HepG2 (cell line): Measurements from ENCODE around the gene STK24. TPM values are rescaled to one million over a fixed set of nuclear protein-coding genes. Genes with fewer than 3 reads are reported as not detected.
"Not testable (repeated sequence)": the region's sequence is repeated elsewhere in the genome, so short reads cannot be mapped to it uniquely, and the experiment has no call there.

Experiments
- EP300 ChIP-seq, 3 experiments: sonication (generic) in 1 of 3; formaldehyde crosslinking in 1 of 3; IDR thresholded peaks; 2 replicates each; pipeline versions ENCODE4 v1.5.1 to v1.6.1; 2011 to 2020; ENCODE audit warnings: low read depth in 2 of 3, low read length in 2 of 3, borderline replicate concordance in 1 of 3, improper control_type of control experiment in 1 of 3, mild to moderate bottlenecking in 1 of 3, missing genetic modification reagents in 1 of 3, moderate library complexity in 1 of 3
- FOXJ3 ChIP-seq: sonication (generic); formaldehyde crosslinking; IDR thresholded peaks from 2 replicates; pipeline ENCODE4 v1.4.0; 2020; ENCODE audit warnings: missing genetic modification reagents, mild to moderate bottlenecking, borderline replicate concordance
- JUN ChIP-seq: sonication (generic); formaldehyde crosslinking; IDR thresholded peaks from 2 replicates; pipeline ENCODE4 v1.4.0; 2020; ENCODE audit warnings: mild to moderate bottlenecking, missing genetic modification reagents
- MAZ ChIP-seq, 2 experiments: sonication (generic) in 1 of 2; formaldehyde crosslinking in 1 of 2; IDR thresholded peaks; 2 replicates each; pipeline versions ENCODE4 v1.5.0 to v1.6.1; 2012 to 2020; ENCODE audit warnings: low read depth in 2 of 2, mild to moderate bottlenecking in 2 of 2, borderline replicate concordance in 1 of 2, improper control_type of control experiment in 1 of 2, low read length in 1 of 2, missing genetic modification reagents in 1 of 2, moderate library complexity in 1 of 2
- NCOA2 ChIP-seq: sonication (generic); formaldehyde crosslinking; IDR thresholded peaks from 2 replicates; pipeline ENCODE4 v1.8.0; 2022; ENCODE audit warnings: inconsistent platforms
- PHF5A ChIP-seq: IDR thresholded peaks from one replicate; pipeline ENCODE4 v1.6.1; 2018; ENCODE audit warnings: low read depth, missing genetic modification reagents; ENCODE audit not compliant: unreplicated experiment
- POGZ ChIP-seq: sonication (generic); formaldehyde crosslinking; IDR thresholded peaks from 2 replicates; pipeline ENCODE4 v1.4.0; 2020; ENCODE audit warnings: mild to moderate bottlenecking, missing genetic modification reagents
- THAP11 ChIP-seq: IDR thresholded peaks from 2 replicates; pipeline ENCODE4 v1.6.1; 2016; ENCODE audit warnings: missing biosample characterization, missing genetic modification reagents
- UBTF ChIP-seq: sonication (generic); formaldehyde crosslinking; IDR thresholded peaks from 2 replicates; pipeline ENCODE4 v1.4.0; 2020; ENCODE audit warnings: mild to moderate bottlenecking, missing genetic modification reagents
- ZFP82 ChIP-seq: sonication (generic); formaldehyde crosslinking; IDR thresholded peaks from 2 replicates; pipeline ENCODE4 v1.5.1; 2020; ENCODE audit warnings: mild to moderate bottlenecking, missing genetic modification reagents, borderline replicate concordance
- ZNF124 ChIP-seq: sonication (generic); formaldehyde crosslinking; IDR thresholded peaks from 2 replicates; pipeline ENCODE4 v1.4.0; 2020; ENCODE audit warnings: missing genetic modification reagents
- ZNF580 ChIP-seq: IDR thresholded peaks from 2 replicates; pipeline ENCODE4 v1.6.1; 2016; ENCODE audit warnings: low read depth, borderline replicate concordance
- ZNF614 ChIP-seq: IDR thresholded peaks from 2 replicates; pipeline ENCODE4 v1.6.1; 2018; ENCODE audit warnings: missing biosample characterization, missing genetic modification reagents, inconsistent platforms, borderline replicate concordance
- ZNF747 ChIP-seq: sonication (generic); formaldehyde crosslinking; IDR thresholded peaks from 2 replicates; pipeline ENCODE4 v1.8.1; 2023; ENCODE audit warnings: missing genetic modification reagents, mild to moderate bottlenecking, borderline replicate concordance
- ZNF770 ChIP-seq: sonication (generic); formaldehyde crosslinking; IDR thresholded peaks from 2 replicates; pipeline ENCODE4 v1.5.0; 2020; ENCODE audit warnings: mild to moderate bottlenecking, missing genetic modification reagents
- polyA plus RNA-seq, 8 experiments: library from polyadenylated mRNA; depleted of rRNA in 3 of 8; stranded (reverse) in 7 of 8; unstranded in 1 of 8; fragments of >200 nt; fragmentation: Illumina TruSeq in 4 of 8; extraction: Trizol in 4 of 8; gene quantifications; 2 replicates each; pipeline versions ENCODE4 v1.2.1 to v1.2.3, GENCODE V29; 2011 to 2016; ENCODE audit warnings: low read depth in 4 of 8, missing spikeins in 1 of 8, mixed read lengths in 1 of 8; ENCODE audit not compliant: insufficient read depth in 1 of 8
- total RNA-seq, 5 experiments: library from RNA; depleted of rRNA; stranded (reverse); fragments of >200 nt; fragmentation: Illumina TruSeq; extraction: Trizol; gene quantifications; 2 replicates each; pipeline ENCODE4 v1.2.3, GENCODE V29; 2016; ENCODE audit warnings: low read depth in 1 of 5
- TF ChIP-seq, protein P1 (sequence below): IDR thresholded peaks from 2 replicates; pipeline ENCODE4 v1.6.1; 2016; ENCODE audit warnings: low read depth
- TF ChIP-seq, protein P2 (sequence below): sonication (generic); formaldehyde crosslinking; IDR thresholded peaks from 2 replicates; pipeline ENCODE4 v1.4.0; 2020; ENCODE audit warnings: missing genetic modification reagents, borderline replicate concordance

The STK24 gene
- total and polyA plus RNA-seq, 2 of the 13 experiments (the other 11 are each of a cell fraction or from before 2014, with no cell fraction given): 51.3 to 73.0 TPM

DNA sequence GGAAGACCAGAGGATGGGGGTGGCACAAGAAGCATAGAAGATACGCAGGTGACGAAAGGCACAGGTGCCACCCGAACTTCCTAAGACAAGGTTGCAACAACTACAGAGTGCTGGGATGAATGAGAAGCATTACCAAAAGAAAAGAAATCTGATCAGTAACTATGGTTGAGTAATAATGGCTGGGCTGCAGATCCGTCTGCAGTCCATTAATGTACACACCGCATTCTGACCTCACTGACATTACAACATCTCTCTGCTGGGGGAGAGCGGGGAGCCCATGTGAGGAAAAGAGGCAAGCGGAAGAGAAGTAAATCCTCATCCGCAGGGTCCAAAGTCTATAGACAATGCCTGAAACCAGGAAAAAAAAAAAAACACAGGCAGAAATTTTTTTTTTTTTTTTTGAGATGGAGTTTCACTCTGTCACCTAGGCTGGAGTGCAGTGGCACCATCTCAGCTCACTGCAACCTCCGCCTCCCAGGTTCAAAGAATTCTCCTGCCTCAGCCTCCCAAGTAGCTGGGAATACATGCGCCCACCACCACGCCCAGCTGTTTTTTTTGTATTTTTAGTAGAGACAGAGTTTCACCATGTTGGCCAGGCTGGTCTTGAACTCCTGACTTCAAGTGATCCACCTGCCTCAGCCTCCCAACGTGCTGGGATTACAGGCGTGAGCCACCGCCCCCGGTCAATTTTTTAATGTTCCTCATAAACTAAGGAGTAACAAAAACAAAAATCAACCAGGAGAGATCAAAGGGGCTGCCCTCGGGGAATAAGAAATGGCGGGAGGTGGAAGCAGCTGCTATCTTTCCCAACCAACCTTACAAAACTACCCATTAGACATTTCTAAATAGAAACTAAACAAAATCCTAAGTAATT, 7.2 kb downstream of the STK24 start (continued):
- TF ChIP-seq ZNF770 (CRISPR knock-in tag) (peak; percentile 67), FOXJ3 (peak; percentile 89; the same call in 1 of the 2 replicates), ZNF747 (CRISPR knock-in tag) (peak; percentile 23; the same call in 1 of the 2 replicates), MAZ (IDR thresholded peaks at IDR 0.05; ENCODE audit: borderline replicate concordance, low read depth, low read length) (0 out of 2 replicates have a peak, but pooled peaks have one; percentile 41), THAP11 (CRISPR knock-in tag) (peak; percentile 46; the same call in 1 of the 2 replicates), NCOA2 (CRISPR knock-in tag) (peak; percentile 83), JUN (peak; percentile 82), ZNF580 (peak; percentile 34; the same call in 1 of the 2 replicates), ZNF124 (CRISPR knock-in tag) (peak; percentile 78; the same call in 1 of the 2 replicates), UBTF (CRISPR knock-in tag) (peak; percentile 49), EP300 (IDR thresholded peaks at IDR 0.05; ENCODE audit: low read depth in 2 of 2, low read length in 2 of 2) (peak; percentile 63 to 85; a peak in 3 of 4 replicates), EP300 (CRISPR knock-in tag; IDR thresholded peaks at IDR 0.05; ENCODE audit: borderline replicate concordance) (peak; percentile 86), ZNF614 (CRISPR knock-in tag) (peak; percentile 97), POGZ (CRISPR knock-in tag) (peak; percentile 61), PHF5A (peak; percentile 69), ZFP82 (CRISPR knock-in tag) (0 out of 2 replicates have a peak, but pooled peaks have one; percentile 39)
- TF ChIP-seq MAZ (CRISPR knock-in tag; IDR thresholded peaks at IDR 0.05; ENCODE audit: low read depth): not testable (repeated sequence)
- TF ChIP-seq, protein P1, sequence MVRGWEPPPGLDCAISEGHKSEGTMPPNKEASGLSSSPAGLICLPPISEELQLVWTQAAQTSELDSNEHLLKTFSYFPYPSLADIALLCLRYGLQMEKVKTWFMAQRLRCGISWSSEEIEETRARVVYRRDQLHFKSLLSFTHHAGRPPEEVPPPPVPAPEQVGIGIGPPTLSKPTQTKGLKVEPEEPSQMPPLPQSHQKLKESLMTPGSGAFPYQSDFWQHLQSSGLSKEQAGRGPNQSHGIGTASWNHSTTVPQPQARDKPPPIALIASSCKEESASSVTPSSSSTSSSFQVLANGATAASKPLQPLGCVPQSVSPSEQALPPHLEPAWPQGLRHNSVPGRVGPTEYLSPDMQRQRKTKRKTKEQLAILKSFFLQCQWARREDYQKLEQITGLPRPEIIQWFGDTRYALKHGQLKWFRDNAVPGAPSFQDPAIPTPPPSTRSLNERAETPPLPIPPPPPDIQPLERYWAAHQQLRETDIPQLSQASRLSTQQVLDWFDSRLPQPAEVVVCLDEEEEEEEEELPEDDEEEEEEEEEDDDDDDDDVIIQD: peak; percentile 76
- TF ChIP-seq, protein P2, sequence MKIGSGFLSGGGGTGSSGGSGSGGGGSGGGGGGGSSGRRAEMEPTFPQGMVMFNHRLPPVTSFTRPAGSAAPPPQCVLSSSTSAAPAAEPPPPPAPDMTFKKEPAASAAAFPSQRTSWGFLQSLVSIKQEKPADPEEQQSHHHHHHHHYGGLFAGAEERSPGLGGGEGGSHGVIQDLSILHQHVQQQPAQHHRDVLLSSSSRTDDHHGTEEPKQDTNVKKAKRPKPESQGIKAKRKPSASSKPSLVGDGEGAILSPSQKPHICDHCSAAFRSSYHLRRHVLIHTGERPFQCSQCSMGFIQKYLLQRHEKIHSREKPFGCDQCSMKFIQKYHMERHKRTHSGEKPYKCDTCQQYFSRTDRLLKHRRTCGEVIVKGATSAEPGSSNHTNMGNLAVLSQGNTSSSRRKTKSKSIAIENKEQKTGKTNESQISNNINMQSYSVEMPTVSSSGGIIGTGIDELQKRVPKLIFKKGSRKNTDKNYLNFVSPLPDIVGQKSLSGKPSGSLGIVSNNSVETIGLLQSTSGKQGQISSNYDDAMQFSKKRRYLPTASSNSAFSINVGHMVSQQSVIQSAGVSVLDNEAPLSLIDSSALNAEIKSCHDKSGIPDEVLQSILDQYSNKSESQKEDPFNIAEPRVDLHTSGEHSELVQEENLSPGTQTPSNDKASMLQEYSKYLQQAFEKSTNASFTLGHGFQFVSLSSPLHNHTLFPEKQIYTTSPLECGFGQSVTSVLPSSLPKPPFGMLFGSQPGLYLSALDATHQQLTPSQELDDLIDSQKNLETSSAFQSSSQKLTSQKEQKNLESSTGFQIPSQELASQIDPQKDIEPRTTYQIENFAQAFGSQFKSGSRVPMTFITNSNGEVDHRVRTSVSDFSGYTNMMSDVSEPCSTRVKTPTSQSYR: peak; percentile 60
